HG03469 (cell line): ENCODE data around the gene SPN.
"Not testable (repeated sequence)": the region's sequence is repeated elsewhere in the genome, so short reads cannot be mapped to it uniquely, and the experiment has no call there.

Experiments used
- ATAC-seq: cut with Tn5 transposase; IDR thresholded peaks from one replicate; pipeline ENCODE4 v1.9.1; 2021; ENCODE audit warnings: mild to moderate bottlenecking, moderate library complexity, moderate number of reproducible peaks; ENCODE audit not compliant: unreplicated experiment

SPN gene

GRCh38 chr16:29674188-29674587 lies 11.1 kb downstream of the SPN start:
- ATAC-seq = no peak

GRCh38 chr16:29675811-29676643 lies 13.0 kb downstream of the SPN start:
- no peak for ATAC-seq

GRCh38 chr16:29676989-29677785 lies 14.1 kb downstream of the SPN start:
- no peak for ATAC-seq

- no peak for ATAC-seq
Measured at GRCh38 chr16:29678691-29679267, 15.7 kb downstream of the SPN start, which contains the start of gene QPRT. Gene QPRT, plus strand, starts transcription at chr16:29679180. Its CDS starts 18 bp downstream, at chr16:29679198.

GRCh38 chr16:29680180-29680598 lies 17.1 kb downstream of the SPN start:
- ATAC-seq = no peak

GRCh38 chr16:29683543-29684090 lies 20.6 kb downstream of the SPN start:
- no peak for ATAC-seq

GRCh38 chr16:29684679-29685078 lies 21.6 kb downstream of the SPN start:
- no peak for ATAC-seq

- ATAC-seq = no peak
Measured at GRCh38 chr16:29686740-29687332, 23.8 kb downstream of the SPN start.

GRCh38 chr16:29687755-29688154 lies 24.7 kb downstream of the SPN start:
- no peak for ATAC-seq

- no peak for ATAC-seq
Measured at GRCh38 chr16:29688172-29688571, 25.1 kb downstream of the SPN start.

- ATAC-seq = not testable (repeated sequence)
Measured at GRCh38 chr16:29689490-29690351, 26.7 kb downstream of the SPN start.

GRCh38 chr16:29692606-29693005 lies 29.6 kb downstream of the SPN start:
- not testable (repeated sequence) for ATAC-seq

- no peak for ATAC-seq
Measured at GRCh38 chr16:29694384-29695195, 31.5 kb downstream of the SPN start.

GRCh38 chr16:29695675-29696074 lies 32.6 kb downstream of the SPN start:
- ATAC-seq = not testable (repeated sequence)

GRCh38 chr16:29696881-29697331 lies 33.9 kb downstream of the SPN start:
- ATAC-seq = no peak

- ATAC-seq = no peak
Measured at GRCh38 chr16:29697391-29697790, 34.3 kb downstream of the SPN start.

- ATAC-seq = no peak
Measured at GRCh38 chr16:29698042-29698441, 35.0 kb downstream of the SPN start.

- ATAC-seq = no peak
Measured at GRCh38 chr16:29698484-29699323, 35.7 kb downstream of the SPN start.
